Activated naive CD8-positive, alpha-beta T cell treated with anti-CD3 and anti-CD28 coated beads, Interleukin-2, amount 50 U/mL, for 24 hours (primary cell): Measurements from ENCODE around the gene GRID1.

Experiments
- ATAC-seq: fragments of 150-1000 bp; cut with Tn5 transposase; one replicate; pipeline ENCODE4 v1.10.0; 2021
- DNase-seq: peaks from one replicate; pipeline ENCODE4 v3.0.0; 2021
- H3K27ac Mint-ChIP-seq: one replicate; pipeline ENCODE4 v1.8.0; 2021; ENCODE audit warnings: mild to moderate bottlenecking, mixed read lengths
- H3K27me3 Mint-ChIP-seq: one replicate; pipeline ENCODE4 v1.8.0; 2021; ENCODE audit warnings: mixed read lengths
- H3K36me3 Mint-ChIP-seq: one replicate; pipeline ENCODE4 v1.8.0; 2021; ENCODE audit warnings: low read depth, mixed read lengths
- H3K4me1 Mint-ChIP-seq: one replicate; pipeline ENCODE4 v1.8.0; 2021; ENCODE audit warnings: mixed read lengths
- H3K4me3 Mint-ChIP-seq: one replicate; pipeline ENCODE4 v1.8.0; 2021; ENCODE audit warnings: mild to moderate bottlenecking, moderate library complexity, mixed read lengths
- H3K9me3 Mint-ChIP-seq: one replicate; pipeline ENCODE4 v1.8.0; 2021; ENCODE audit warnings: mixed read lengths

The GRID1 gene

GRCh38 chr10:86265236-86265894 lies 101.2 kb downstream of the GRID1 start:
- DNase-seq, result no peak

GRCh38 chr10:86264481-86265231 lies 101.9 kb downstream of the GRID1 start:
- H3K27me3 Mint-ChIP-seq, result peaks cover 31% of the 10 kb centered on the region
- no peak for ATAC-seq
- no peaks in the 10 kb centered on the region for H3K9me3 Mint-ChIP-seq
- no peak for DNase-seq
- H3K27ac Mint-ChIP-seq, result no peak overlapping the region
- H3K4me3 Mint-ChIP-seq, result no peak overlapping the region
- no peaks in the 10 kb centered on the region for H3K36me3 Mint-ChIP-seq
- no peaks in the 10 kb centered on the region for H3K4me1 Mint-ChIP-seq

More at GRCh38 chr10:86265236-86265894, 101.2 kb downstream of the GRID1 start:
- no peak for ATAC-seq
- H3K27ac Mint-ChIP-seq, result no peak overlapping the region
- H3K4me1 Mint-ChIP-seq, result no peaks in the 10 kb centered on the region
- no peaks in the 10 kb centered on the region for H3K9me3 Mint-ChIP-seq
- peaks cover 31% of the 10 kb centered on the region for H3K27me3 Mint-ChIP-seq
- no peaks in the 10 kb centered on the region for H3K36me3 Mint-ChIP-seq
- no peak overlapping the region for H3K4me3 Mint-ChIP-seq

- DNase-seq (no peak), ATAC-seq (no peak)
- Mint-ChIP-seq H3K36me3 (no peaks in the 10 kb centered on the region), H3K4me3 (no peak overlapping the region), H3K27ac (no peak overlapping the region), H3K9me3 (no peaks in the 10 kb centered on the region), H3K4me1 (no peaks in the 10 kb centered on the region), H3K27me3 (peaks cover 31% of the 10 kb centered on the region)
Observed at GRCh38 chr10:86263907-86264306, 102.7 kb downstream of the GRID1 start.

- Mint-ChIP-seq H3K4me1 (no peaks in the 10 kb centered on the region), H3K27ac (no peak overlapping the region), H3K9me3 (no peaks in the 10 kb centered on the region), H3K27me3 (peaks cover 31% of the 10 kb centered on the region), H3K4me3 (no peak overlapping the region), H3K36me3 (no peaks in the 10 kb centered on the region)
- ATAC-seq (no peak), DNase-seq (no peak)
Observed at GRCh38 chr10:86263209-86263608, 103.4 kb downstream of the GRID1 start.

GRCh38 chr10:86262688-86263181 lies 103.9 kb downstream of the GRID1 start:
- Mint-ChIP-seq H3K36me3 (no peaks in the 10 kb centered on the region), H3K4me3 (no peak overlapping the region), H3K4me1 (no peaks in the 10 kb centered on the region), H3K9me3 (no peaks in the 10 kb centered on the region), H3K27me3 (peaks cover 30% of the 10 kb centered on the region), H3K27ac (no peak overlapping the region)
- ATAC-seq, result no peak
- DNase-seq, result no peak

- H3K27me3 Mint-ChIP-seq, result peaks cover 28% of the 10 kb centered on the region
- no peaks in the 10 kb centered on the region for H3K36me3 Mint-ChIP-seq
- H3K9me3 Mint-ChIP-seq, result no peaks in the 10 kb centered on the region
- no peak for DNase-seq
- H3K4me1 Mint-ChIP-seq, result no peaks in the 10 kb centered on the region
- no peak for ATAC-seq
- H3K27ac Mint-ChIP-seq, result no peak overlapping the region
- H3K4me3 Mint-ChIP-seq, result no peak overlapping the region
Observed at GRCh38 chr10:86261941-86262687, 104.5 kb downstream of the GRID1 start.

- Mint-ChIP-seq H3K27me3 (peaks cover 28% of the 10 kb centered on the region), H3K4me1 (no peaks in the 10 kb centered on the region), H3K27ac (no peak overlapping the region), H3K9me3 (no peaks in the 10 kb centered on the region), H3K4me3 (no peak overlapping the region), H3K36me3 (no peaks in the 10 kb centered on the region)
- no peak for DNase-seq
- no peak for ATAC-seq
Observed at GRCh38 chr10:86261470-86261869, 105.1 kb downstream of the GRID1 start.

GRCh38 chr10:86260564-86260963 lies 106.0 kb downstream of the GRID1 start:
- ATAC-seq, result no peak
- Mint-ChIP-seq H3K27ac (no peak overlapping the region), H3K27me3 (peaks cover 22% of the 10 kb centered on the region), H3K9me3 (no peaks in the 10 kb centered on the region), H3K4me1 (no peaks in the 10 kb centered on the region), H3K36me3 (no peaks in the 10 kb centered on the region), H3K4me3 (no peak overlapping the region)
- DNase-seq, result no peak

- no peak overlapping the region for H3K27ac Mint-ChIP-seq
- ATAC-seq (no peak), DNase-seq (no peak)
- H3K36me3 Mint-ChIP-seq, result no peaks in the 10 kb centered on the region
- H3K9me3 Mint-ChIP-seq, result no peaks in the 10 kb centered on the region
- no peaks in the 10 kb centered on the region for H3K4me1 Mint-ChIP-seq
- H3K27me3 Mint-ChIP-seq, result peaks cover 21% of the 10 kb centered on the region
- no peak overlapping the region for H3K4me3 Mint-ChIP-seq
Observed at GRCh38 chr10:86259901-86260562, 106.6 kb downstream of the GRID1 start.

GRCh38 chr10:86258941-86259340 lies 107.7 kb downstream of the GRID1 start:
- H3K36me3 Mint-ChIP-seq, result no peaks in the 10 kb centered on the region
- H3K9me3 Mint-ChIP-seq, result no peaks in the 10 kb centered on the region
- DNase-seq, result no peak
- H3K27ac Mint-ChIP-seq, result no peak overlapping the region
- H3K4me1 Mint-ChIP-seq, result no peaks in the 10 kb centered on the region
- no peak for ATAC-seq
- no peak overlapping the region for H3K4me3 Mint-ChIP-seq
- peaks cover 18% of the 10 kb centered on the region for H3K27me3 Mint-ChIP-seq

GRCh38 chr10:86258499-86258898 lies 108.1 kb downstream of the GRID1 start:
- Mint-ChIP-seq H3K27me3 (peaks cover 18% of the 10 kb centered on the region), H3K4me3 (no peak overlapping the region), H3K4me1 (no peaks in the 10 kb centered on the region), H3K36me3 (no peaks in the 10 kb centered on the region), H3K9me3 (no peaks in the 10 kb centered on the region), H3K27ac (no peak overlapping the region)
- no peak for DNase-seq
- ATAC-seq, result no peak

GRCh38 chr10:86257683-86258082 lies 108.9 kb downstream of the GRID1 start:
- peaks cover 11% of the 10 kb centered on the region for H3K27me3 Mint-ChIP-seq
- no peaks in the 10 kb centered on the region for H3K4me1 Mint-ChIP-seq
- H3K4me3 Mint-ChIP-seq, result no peak overlapping the region
- no peak for ATAC-seq
- H3K9me3 Mint-ChIP-seq, result no peaks in the 10 kb centered on the region
- H3K36me3 Mint-ChIP-seq, result no peaks in the 10 kb centered on the region
- DNase-seq, result no peak
- H3K27ac Mint-ChIP-seq, result no peak overlapping the region

- Mint-ChIP-seq H3K27ac (no peak overlapping the region), H3K9me3 (no peaks in the 10 kb centered on the region), H3K36me3 (no peaks in the 10 kb centered on the region), H3K27me3 (peaks cover 7% of the 10 kb centered on the region), H3K4me1 (no peaks in the 10 kb centered on the region), H3K4me3 (no peak overlapping the region)
- DNase-seq (no peak), ATAC-seq (no peak)
Observed at GRCh38 chr10:86256690-86257315, 109.8 kb downstream of the GRID1 start.
